KOPT-K1 (cell line): ENCODE measurements around the gene ACAD11.
"Not testable (repeated sequence)": the region's sequence is repeated elsewhere in the genome, so short reads cannot be mapped to it uniquely, and the experiment has no call there.

Experiments
- H3K27ac ChIP-seq: fragments of 200-600 bp; sonication (generic); 2 replicates; pipeline ENCODE4 v1.5.1; 2016; ENCODE audit warnings: antibody characterized with exemption, mild to moderate bottlenecking, low read depth, low read length; ENCODE audit not compliant: poor library complexity, severe bottlenecking
- H3K36me3 ChIP-seq: fragments of 200-600 bp; sonication (generic); 2 replicates; pipeline ENCODE4 v1.5.1; 2017; ENCODE audit warnings: antibody characterized with exemption, mild to moderate bottlenecking, low read length, moderate library complexity; ENCODE audit not compliant: insufficient read depth
- H3K9me3 ChIP-seq: fragments of 200-600 bp; sonication (generic); 2 replicates; pipeline ENCODE4 v1.5.1; 2017; ENCODE audit warnings: antibody characterized with exemption, low read length, mild to moderate bottlenecking; ENCODE audit not compliant: insufficient read depth, poor library complexity, severe bottlenecking

The ACAD11 gene

DNA sequence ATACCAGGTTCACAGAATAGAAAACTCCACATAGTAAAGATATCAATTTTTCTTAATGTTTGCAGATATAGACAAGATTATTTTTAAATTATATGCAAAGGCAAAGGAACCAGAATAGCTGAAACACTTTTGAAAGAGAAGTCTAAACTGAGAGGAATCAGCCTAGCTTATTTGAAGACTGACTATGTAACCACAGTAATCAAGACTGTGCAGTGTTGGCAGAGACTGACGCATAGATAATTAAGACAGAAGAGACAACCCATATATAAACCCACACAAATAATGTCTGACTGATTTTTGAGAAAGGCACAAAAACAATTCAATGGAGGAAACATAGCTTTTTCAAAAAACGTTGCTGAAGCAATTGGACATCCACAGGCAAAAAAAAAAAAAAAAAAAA is 91.2 kb downstream of the ACAD11 start:
- Histone ChIP-seq H3K9me3 (peaks cover 4% of the 10 kb centered on the region), H3K36me3 (no peaks in the 10 kb centered on the region), H3K27ac (no peak overlapping the region)

GRCh38 chr3:132564070-132564465 is 95.5 kb downstream of the ACAD11 start:
- Histone ChIP-seq H3K27ac (no peak overlapping the region), H3K36me3 (no peaks in the 10 kb centered on the region; the same call in 1 of the 2 replicates)

GRCh38 chr3:132563420-132564069 is 96.1 kb downstream of the ACAD11 start:
- no peaks in the 10 kb centered on the region for H3K9me3 ChIP-seq
- H3K36me3 ChIP-seq, result no peaks in the 10 kb centered on the region; the same call in 1 of the 2 replicates
- no peak overlapping the region for H3K27ac ChIP-seq

More at GRCh38 chr3:132564070-132564465, 95.5 kb downstream of the ACAD11 start:
- no peaks in the 10 kb centered on the region for H3K9me3 ChIP-seq

GRCh38 chr3:132561003-132561402 is 98.6 kb downstream of the ACAD11 start:
- no peaks in the 10 kb centered on the region; the same call in 1 of the 2 replicates for H3K36me3 ChIP-seq
- no peak overlapping the region for H3K27ac ChIP-seq

DNA sequence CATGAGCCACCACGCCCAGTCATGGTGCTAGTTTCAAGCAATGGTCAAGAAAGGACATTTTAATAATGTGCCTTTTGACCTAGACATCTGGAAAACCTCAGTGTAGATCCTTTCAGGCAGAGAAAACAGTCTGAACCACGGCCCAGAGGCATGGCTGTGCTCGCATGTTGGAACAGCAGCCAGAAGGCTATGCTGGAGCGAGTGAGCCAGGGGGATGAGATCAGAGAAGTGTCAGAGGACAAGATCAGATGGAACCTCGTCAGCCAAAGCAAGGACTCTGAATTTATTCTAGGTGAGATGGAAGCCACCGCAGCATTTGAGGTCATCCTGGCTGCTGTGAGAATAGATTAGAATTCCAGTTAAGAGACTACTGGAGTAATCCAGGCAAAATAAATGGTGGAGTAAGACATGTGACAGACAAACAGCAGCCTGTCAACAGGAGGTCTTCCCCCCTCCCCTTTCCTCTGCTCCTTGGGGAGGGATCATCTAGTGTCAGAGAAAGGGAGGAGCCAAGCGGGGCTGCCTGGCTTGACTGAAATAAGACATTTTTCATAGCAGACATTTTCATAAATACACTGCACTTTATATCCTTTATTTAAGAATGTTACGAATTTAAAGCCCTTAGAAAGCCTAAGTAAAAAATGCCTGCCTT is 103.0 kb downstream of the ACAD11 start:
- no peaks in the 10 kb centered on the region for H3K9me3 ChIP-seq
- H3K36me3 ChIP-seq, result no peaks in the 10 kb centered on the region; the same call in 1 of the 2 replicates
- no peak overlapping the region for H3K27ac ChIP-seq

More at GRCh38 chr3:132561003-132561402, 98.6 kb downstream of the ACAD11 start:
- no peaks in the 10 kb centered on the region for H3K9me3 ChIP-seq

DNA sequence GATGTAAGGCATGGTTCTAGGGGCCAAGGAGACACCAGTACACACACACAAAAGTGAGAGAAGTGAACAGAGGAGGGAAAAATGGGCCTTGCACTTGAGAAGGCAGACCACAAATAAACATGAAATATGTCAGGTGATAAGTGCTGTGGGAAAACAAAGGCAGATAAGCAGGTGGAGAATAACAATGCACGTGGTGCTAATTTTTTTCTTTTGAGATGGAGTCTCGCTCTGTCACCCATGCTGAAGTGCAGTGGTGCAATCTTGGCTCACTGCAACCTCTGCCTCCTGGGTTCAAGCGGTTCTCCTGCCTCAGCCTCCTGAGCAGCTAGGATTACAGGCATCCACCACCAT is 103.6 kb downstream of the ACAD11 start:
- H3K36me3 ChIP-seq, H3K27ac ChIP-seq, H3K9me3 ChIP-seq: not testable (repeated sequence)

DNA sequence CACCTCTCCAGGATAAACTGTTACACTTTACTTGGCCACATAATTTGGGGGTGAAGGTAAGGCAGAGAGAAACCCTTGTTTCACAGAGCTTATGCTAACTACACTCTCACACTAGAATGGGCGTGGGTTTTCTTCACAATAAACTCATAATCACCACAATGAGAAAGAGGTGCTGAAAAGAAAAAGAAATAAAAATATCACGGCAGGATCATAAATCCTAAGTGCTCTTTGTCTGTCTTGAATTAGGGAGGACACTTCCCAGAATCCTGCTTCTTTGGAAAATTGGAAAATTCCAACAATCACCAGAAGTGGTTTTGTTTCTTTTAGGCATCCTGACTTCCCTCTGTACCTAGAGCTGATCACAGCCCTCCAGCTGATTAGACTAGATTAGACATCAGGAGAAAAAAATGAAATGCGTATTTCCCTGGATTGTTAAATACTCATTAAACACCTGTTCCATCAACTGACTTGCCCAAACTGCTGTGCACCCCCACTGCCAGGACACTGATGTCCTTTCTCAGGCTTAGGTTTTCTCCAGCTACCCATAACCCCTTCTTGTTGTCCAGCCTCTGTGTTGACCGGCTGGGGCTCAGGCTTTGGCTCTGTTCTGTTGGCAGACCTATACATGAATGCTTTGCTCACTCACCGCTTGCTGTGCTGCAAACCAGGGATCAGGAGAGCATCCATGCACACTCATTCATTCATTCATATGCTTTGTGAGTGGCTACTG is 104.1 kb downstream of the ACAD11 start:
- Histone ChIP-seq H3K27ac (no peak overlapping the region), H3K36me3 (no peaks in the 10 kb centered on the region; the same call in 1 of the 2 replicates)

DNA sequence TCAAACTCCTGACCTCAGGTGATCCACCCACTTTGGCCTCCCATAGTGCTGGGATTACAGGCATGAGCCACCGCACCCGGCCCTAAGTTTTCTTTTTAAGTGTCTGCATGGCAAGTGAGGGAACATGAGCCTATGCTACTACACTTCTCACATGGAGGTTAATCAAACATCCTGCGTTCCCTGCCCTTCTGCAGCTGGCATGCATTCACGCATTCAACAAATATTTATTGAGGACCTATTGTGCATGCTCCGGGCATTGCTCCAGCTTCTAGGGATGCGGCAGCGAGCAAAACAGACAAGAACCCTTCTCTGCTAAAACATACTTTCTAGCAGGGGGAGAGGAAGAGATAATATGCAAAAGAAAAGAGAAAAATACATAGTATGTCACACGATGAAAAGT is 105.2 kb downstream of the ACAD11 start:
- Histone ChIP-seq H3K36me3 (no peaks in the 10 kb centered on the region), H3K27ac (no peak overlapping the region), H3K9me3 (no peaks in the 10 kb centered on the region)

More for the DNA sequence above, 104.1 kb downstream of the ACAD11 start:
- H3K9me3 ChIP-seq, result no peaks in the 10 kb centered on the region

DNA sequence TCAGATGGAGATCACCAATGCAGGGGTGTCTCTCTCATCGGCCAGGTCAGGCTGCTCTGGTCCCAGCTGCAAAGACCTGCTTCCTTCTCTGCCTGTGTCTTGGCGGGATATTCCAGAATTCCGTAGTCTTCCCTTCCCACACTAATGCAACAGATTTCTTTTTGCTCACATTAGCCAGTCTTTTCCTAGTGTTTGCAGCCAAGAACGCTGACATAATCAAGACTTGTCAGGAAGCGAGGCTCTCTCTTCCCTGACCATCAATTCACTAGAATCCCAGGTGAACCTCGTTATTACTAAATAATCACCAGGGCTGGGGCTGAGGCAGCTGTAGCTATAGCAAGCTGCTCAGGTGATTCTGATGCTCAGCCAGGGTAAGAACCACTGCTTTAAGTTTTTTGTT is 105.8 kb downstream of the ACAD11 start:
- Histone ChIP-seq H3K27ac (no peak overlapping the region), H3K9me3 (no peaks in the 10 kb centered on the region), H3K36me3 (no peaks in the 10 kb centered on the region)

- H3K36me3 ChIP-seq, result no peaks in the 10 kb centered on the region
- peaks cover 6% of the 10 kb centered on the region for H3K9me3 ChIP-seq
- no peak overlapping the region for H3K27ac ChIP-seq
These were observed 108.9 kb downstream of the ACAD11 start for GRCh38 chr3:132550579-132551305.

- Histone ChIP-seq H3K9me3 (peaks cover 6% of the 10 kb centered on the region), H3K36me3 (no peaks in the 10 kb centered on the region), H3K27ac (no peak overlapping the region)
These were observed 109.6 kb downstream of the ACAD11 start for GRCh38 chr3:132549890-132550578.

DNA sequence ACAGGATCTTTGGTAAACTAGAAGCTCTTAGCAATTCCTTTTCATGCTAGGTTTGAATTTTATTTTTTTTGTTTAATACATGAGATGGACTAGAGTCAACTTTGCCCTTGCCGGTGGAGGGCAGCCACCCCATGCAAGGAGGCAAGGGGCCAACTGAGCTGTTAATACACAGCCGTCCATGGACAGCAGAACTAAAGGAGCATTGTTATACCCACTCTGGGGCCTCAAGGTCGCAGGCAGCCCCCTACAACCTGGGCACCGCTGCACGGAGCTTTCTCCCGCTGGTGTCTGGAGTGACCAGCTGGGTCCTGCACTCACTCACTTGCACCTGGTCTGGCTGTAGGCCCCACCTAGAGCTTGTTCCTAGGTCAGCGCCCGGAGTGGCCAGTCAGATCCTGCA is 110.4 kb downstream of the ACAD11 start:
- peaks cover 6% of the 10 kb centered on the region for H3K9me3 ChIP-seq
- no peak overlapping the region for H3K27ac ChIP-seq

DNA sequence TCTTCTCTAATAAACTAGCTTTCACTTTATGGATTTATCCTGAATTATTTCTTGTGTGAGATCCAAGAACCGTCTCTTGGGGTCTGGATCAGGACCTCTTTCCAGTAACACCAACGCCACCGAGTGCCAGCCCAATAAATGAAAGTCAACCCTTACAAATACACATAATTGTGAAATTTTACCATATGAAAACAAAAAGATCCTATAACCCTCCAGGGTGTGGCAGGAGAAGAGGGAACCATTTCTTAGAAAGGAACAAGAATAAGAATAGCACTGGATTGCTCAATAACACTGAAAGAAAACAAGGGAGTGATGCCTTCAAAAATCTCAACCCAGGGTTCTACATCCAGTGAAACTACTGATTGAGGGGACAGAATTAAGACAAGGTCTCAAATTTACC is 114.1 kb downstream of the ACAD11 start:
- Histone ChIP-seq H3K9me3 (peaks cover 6% of the 10 kb centered on the region), H3K36me3 (peaks cover 9% of the 10 kb centered on the region), H3K27ac (no peak overlapping the region)

More for the DNA sequence above, 110.4 kb downstream of the ACAD11 start:
- H3K36me3 ChIP-seq, result no peaks in the 10 kb centered on the region

DNA sequence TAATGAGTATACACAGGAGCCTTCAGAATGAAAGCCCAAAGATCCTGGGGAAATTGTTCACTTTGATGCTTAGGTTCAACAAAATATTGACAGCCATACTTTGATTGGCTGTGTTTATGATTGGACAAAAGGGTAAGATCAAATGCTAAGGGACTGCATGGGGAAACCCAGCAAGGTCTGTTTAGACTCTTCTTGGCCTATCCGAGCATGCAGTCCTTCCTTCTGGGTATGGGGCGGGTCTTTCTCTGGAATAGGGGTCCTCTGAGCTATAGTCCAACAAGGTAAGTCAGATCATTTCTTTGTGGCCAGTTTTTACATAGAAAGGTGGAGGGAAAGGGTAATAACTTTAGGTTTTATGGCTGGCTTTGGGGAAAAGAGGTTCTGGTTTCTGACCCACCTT is 115.5 kb downstream of the ACAD11 start:
- Histone ChIP-seq H3K9me3 (peaks cover 6% of the 10 kb centered on the region), H3K36me3 (peaks cover 17% of the 10 kb centered on the region), H3K27ac (no peak overlapping the region)
